ENCODE measurements around the gene LYPLAL1. TPM values are rescaled to one million over a fixed set of nuclear protein-coding genes. Genes with fewer than 3 reads are reported as not detected.

LYPLAL1 gene
- total RNA-seq, 4 donors from 2014 or later: 20.1 to 75.9 (median 23.5) TPM

GRCh38 chr1:219206350-219206749 is 32.7 kb downstream of the LYPLAL1 start:
- Histone ChIP-seq H3K27ac (no peak overlapping the region), H3K9me3 (no peaks in the 10 kb centered on the region), H3K4me3 (no peak overlapping the region), H3K27me3 (no peaks in the 10 kb centered on the region), H3K4me1 (no peaks in the 10 kb centered on the region), H3K36me3 (no peaks in the 10 kb centered on the region)
- no peak for TF ChIP-seq POLR2A (IDR thresholded peaks at IDR 0.05)
- TF ChIP-seq CTCF (IDR thresholded peaks at IDR 0.05): no peak
- DNase-seq: no peak

- Histone ChIP-seq H3K36me3 (no peaks in the 10 kb centered on the region), H3K27ac (no peak overlapping the region), H3K27me3 (no peaks in the 10 kb centered on the region), H3K4me3 (no peak overlapping the region), H3K9me3 (no peaks in the 10 kb centered on the region), H3K4me1 (no peaks in the 10 kb centered on the region)
- no peak for DNase-seq
- TF ChIP-seq CTCF (IDR thresholded peaks at IDR 0.05) (no peak), POLR2A (IDR thresholded peaks at IDR 0.05) (no peak)
These were observed 35.9 kb downstream of the LYPLAL1 start for GRCh38 chr1:219209578-219209977.

GRCh38 chr1:219210067-219210466 is 36.4 kb downstream of the LYPLAL1 start:
- no peaks in the 10 kb centered on the region for H3K27me3 ChIP-seq
- TF ChIP-seq POLR2A (IDR thresholded peaks at IDR 0.05): no peak
- TF ChIP-seq CTCF (IDR thresholded peaks at IDR 0.05): no peak
- H3K27ac ChIP-seq: no peak overlapping the region
- no peaks in the 10 kb centered on the region for H3K9me3 ChIP-seq
- H3K4me1 ChIP-seq: no peaks in the 10 kb centered on the region
- H3K4me3 ChIP-seq: no peak overlapping the region
- no peak for DNase-seq
- H3K36me3 ChIP-seq: no peaks in the 10 kb centered on the region

GRCh38 chr1:219215477-219215876 is 41.8 kb downstream of the LYPLAL1 start:
- Histone ChIP-seq H3K36me3 (no peaks in the 10 kb centered on the region), H3K4me1 (no peaks in the 10 kb centered on the region), H3K27ac (no peak overlapping the region), H3K27me3 (no peaks in the 10 kb centered on the region), H3K9me3 (no peaks in the 10 kb centered on the region), H3K4me3 (no peak overlapping the region)
- no peak for TF ChIP-seq POLR2A (IDR thresholded peaks at IDR 0.05)
- DNase-seq: no peak

GRCh38 chr1:219220945-219221344 is 47.3 kb downstream of the LYPLAL1 start:
- Histone ChIP-seq H3K27ac (no peak overlapping the region), H3K27me3 (no peaks in the 10 kb centered on the region), H3K9me3 (no peaks in the 10 kb centered on the region), H3K4me3 (no peak overlapping the region), H3K4me1 (no peaks in the 10 kb centered on the region), H3K36me3 (no peaks in the 10 kb centered on the region)
- TF ChIP-seq CTCF (IDR thresholded peaks at IDR 0.05) (no peak), POLR2A (IDR thresholded peaks at IDR 0.05) (no peak)
- no peak for DNase-seq

- H3K27me3 ChIP-seq: no peaks in the 10 kb centered on the region
- no peak overlapping the region for H3K4me3 ChIP-seq
- no peaks in the 10 kb centered on the region for H3K36me3 ChIP-seq
- TF ChIP-seq POLR2A (IDR thresholded peaks at IDR 0.05): no peak
- TF ChIP-seq CTCF (IDR thresholded peaks at IDR 0.05): no peak
- no peaks in the 10 kb centered on the region for H3K4me1 ChIP-seq
- no peak overlapping the region for H3K27ac ChIP-seq
- no peaks in the 10 kb centered on the region for H3K9me3 ChIP-seq
- DNase-seq: no peak
These were observed 49.8 kb downstream of the LYPLAL1 start for GRCh38 chr1:219223496-219223895.
